ENCODE measurements around the gene SYNCRIP.
"Not testable (repeated sequence)": the region's sequence is repeated elsewhere in the genome, so short reads cannot be mapped to it uniquely, and the experiment has no call there.

The SYNCRIP gene

GRCh38 chr6:85642774-85643536 is at the start of gene SYNCRIP:
Gene SYNCRIP (minus strand): TSS chr6:85642886. CDS start chr6:85641439, 1,447 bp downstream.
- H3K36me3 ChIP-seq (ENCODE audit: insufficient read depth, low read length): peaks cover 32% of the 10 kb centered on the region
- H3K9me3 ChIP-seq (ENCODE audit: low read length): no peaks in the 10 kb centered on the region
- no peak within 1 kb of the TSS for H2AFZ ChIP-seq (ENCODE audit: low read depth, low read length)
- peaks cover 22% of the 10 kb centered on the region for H3K4me1 ChIP-seq (ENCODE audit: insufficient read depth, low read length)
- no peaks in the 10 kb centered on the region for H3K27me3 ChIP-seq (ENCODE audit: insufficient read depth, low read length)
- peak within 1 kb of the TSS; percentile 94 for H3K4me3 ChIP-seq (ENCODE audit: low read length)

- no peaks in the 10 kb centered on the region for H3K4me1 ChIP-seq (ENCODE audit: insufficient read depth, low read length)
- H3K36me3 ChIP-seq (ENCODE audit: insufficient read depth, low read length): no peaks in the 10 kb centered on the region
- no peaks in the 10 kb centered on the region for H3K9me3 ChIP-seq (ENCODE audit: low read length)
- no peak overlapping the region for H3K4me3 ChIP-seq (ENCODE audit: low read length)
- no peak overlapping the region for H2AFZ ChIP-seq (ENCODE audit: low read depth, low read length)
- H3K27me3 ChIP-seq (ENCODE audit: insufficient read depth, low read length): no peaks in the 10 kb centered on the region
Measured at GRCh38 chr6:85691478-85691877, 48.8 kb upstream of the SYNCRIP start.

GRCh38 chr6:85690071-85690470 is 47.4 kb upstream of the SYNCRIP start:
- H3K4me3 ChIP-seq (ENCODE audit: low read length): no peak overlapping the region
- no peak overlapping the region for H2AFZ ChIP-seq (ENCODE audit: low read depth, low read length)
- H3K27me3 ChIP-seq (ENCODE audit: insufficient read depth, low read length): no peaks in the 10 kb centered on the region
- no peaks in the 10 kb centered on the region for H3K36me3 ChIP-seq (ENCODE audit: insufficient read depth, low read length)
- no peaks in the 10 kb centered on the region for H3K4me1 ChIP-seq (ENCODE audit: insufficient read depth, low read length)
- no peaks in the 10 kb centered on the region for H3K9me3 ChIP-seq (ENCODE audit: low read length)

- Histone ChIP-seq H3K4me1 (ENCODE audit: insufficient read depth, low read length) (no peaks in the 10 kb centered on the region), H3K27me3 (ENCODE audit: insufficient read depth, low read length) (no peaks in the 10 kb centered on the region), H3K4me3 (ENCODE audit: low read length) (no peak overlapping the region), H2AFZ (ENCODE audit: low read depth, low read length) (no peak overlapping the region), H3K9me3 (ENCODE audit: low read length) (no peaks in the 10 kb centered on the region), H3K36me3 (ENCODE audit: insufficient read depth, low read length) (no peaks in the 10 kb centered on the region)
Measured at GRCh38 chr6:85685713-85686112, 43.0 kb upstream of the SYNCRIP start.

- Histone ChIP-seq H2AFZ (ENCODE audit: low read depth, low read length) (no peak overlapping the region), H3K27me3 (ENCODE audit: insufficient read depth, low read length) (no peaks in the 10 kb centered on the region), H3K9me3 (ENCODE audit: low read length) (no peaks in the 10 kb centered on the region), H3K4me3 (ENCODE audit: low read length) (no peak overlapping the region), H3K4me1 (ENCODE audit: insufficient read depth, low read length) (peaks cover 2% of the 10 kb centered on the region), H3K36me3 (ENCODE audit: insufficient read depth, low read length) (no peaks in the 10 kb centered on the region)
Measured at GRCh38 chr6:85684809-85685171, 42.1 kb upstream of the SYNCRIP start.

GRCh38 chr6:85684133-85684808 is 41.6 kb upstream of the SYNCRIP start:
- H2AFZ ChIP-seq (ENCODE audit: low read depth, low read length): no peak overlapping the region
- H3K4me3 ChIP-seq (ENCODE audit: low read length): no peak overlapping the region
- H3K4me1 ChIP-seq (ENCODE audit: insufficient read depth, low read length): peaks cover 7% of the 10 kb centered on the region
- no peaks in the 10 kb centered on the region for H3K36me3 ChIP-seq (ENCODE audit: insufficient read depth, low read length)
- no peaks in the 10 kb centered on the region for H3K27me3 ChIP-seq (ENCODE audit: insufficient read depth, low read length)
- H3K9me3 ChIP-seq (ENCODE audit: low read length): no peaks in the 10 kb centered on the region

GRCh38 chr6:85681899-85682298 is 39.2 kb upstream of the SYNCRIP start:
- not testable (repeated sequence) for H3K27me3 ChIP-seq (ENCODE audit: insufficient read depth, low read length); H3K4me3 ChIP-seq (ENCODE audit: low read length); H3K4me1 ChIP-seq (ENCODE audit: insufficient read depth, low read length); H2AFZ ChIP-seq (ENCODE audit: low read depth, low read length); H3K36me3 ChIP-seq (ENCODE audit: insufficient read depth, low read length); H3K9me3 ChIP-seq (ENCODE audit: low read length)

- peaks cover 21% of the 10 kb centered on the region for H3K4me1 ChIP-seq (ENCODE audit: insufficient read depth, low read length)
- no peak overlapping the region for H2AFZ ChIP-seq (ENCODE audit: low read depth, low read length)
- H3K9me3 ChIP-seq (ENCODE audit: low read length): no peaks in the 10 kb centered on the region
- peaks cover 13% of the 10 kb centered on the region for H3K36me3 ChIP-seq (ENCODE audit: insufficient read depth, low read length)
- H3K4me3 ChIP-seq (ENCODE audit: low read length): peak overlapping the region; percentile 85
- no peaks in the 10 kb centered on the region for H3K27me3 ChIP-seq (ENCODE audit: insufficient read depth, low read length)
Measured at GRCh38 chr6:85680388-85680787, 37.7 kb upstream of the SYNCRIP start.

GRCh38 chr6:85679445-85680123 is 36.9 kb upstream of the SYNCRIP start:
- Histone ChIP-seq H3K4me1 (ENCODE audit: insufficient read depth, low read length) (peaks cover 23% of the 10 kb centered on the region), H3K27me3 (ENCODE audit: insufficient read depth, low read length) (no peaks in the 10 kb centered on the region), H3K4me3 (ENCODE audit: low read length) (peak overlapping the region; percentile 85), H2AFZ (ENCODE audit: low read depth, low read length) (peak overlapping the region; percentile 92), H3K36me3 (ENCODE audit: insufficient read depth, low read length) (peaks cover 18% of the 10 kb centered on the region), H3K9me3 (ENCODE audit: low read length) (no peaks in the 10 kb centered on the region)

- Histone ChIP-seq H2AFZ (ENCODE audit: low read depth, low read length) (peak overlapping the region; percentile 92), H3K4me1 (ENCODE audit: insufficient read depth, low read length) (peaks cover 23% of the 10 kb centered on the region), H3K36me3 (ENCODE audit: insufficient read depth, low read length) (peaks cover 18% of the 10 kb centered on the region), H3K27me3 (ENCODE audit: insufficient read depth, low read length) (no peaks in the 10 kb centered on the region), H3K9me3 (ENCODE audit: low read length) (no peaks in the 10 kb centered on the region), H3K4me3 (ENCODE audit: low read length) (peak overlapping the region; percentile 85)
Measured at GRCh38 chr6:85678602-85679444, 36.1 kb upstream of the SYNCRIP start.

GRCh38 chr6:85678026-85678601 is 35.4 kb upstream of the SYNCRIP start:
- peaks cover 18% of the 10 kb centered on the region for H3K36me3 ChIP-seq (ENCODE audit: insufficient read depth, low read length)
- no peaks in the 10 kb centered on the region for H3K27me3 ChIP-seq (ENCODE audit: insufficient read depth, low read length)
- H3K9me3 ChIP-seq (ENCODE audit: low read length): no peaks in the 10 kb centered on the region
- H2AFZ ChIP-seq (ENCODE audit: low read depth, low read length): no peak overlapping the region
- H3K4me1 ChIP-seq (ENCODE audit: insufficient read depth, low read length): peaks cover 23% of the 10 kb centered on the region
- peak overlapping the region; percentile 85 for H3K4me3 ChIP-seq (ENCODE audit: low read length)

- peaks cover 23% of the 10 kb centered on the region for H3K4me1 ChIP-seq (ENCODE audit: insufficient read depth, low read length)
- peaks cover 18% of the 10 kb centered on the region for H3K36me3 ChIP-seq (ENCODE audit: insufficient read depth, low read length)
- H3K27me3 ChIP-seq (ENCODE audit: insufficient read depth, low read length): no peaks in the 10 kb centered on the region
- no peak overlapping the region for H2AFZ ChIP-seq (ENCODE audit: low read depth, low read length)
- peak overlapping the region; percentile 85 for H3K4me3 ChIP-seq (ENCODE audit: low read length)
- H3K9me3 ChIP-seq (ENCODE audit: low read length): no peaks in the 10 kb centered on the region
Measured at GRCh38 chr6:85677234-85677956, 34.7 kb upstream of the SYNCRIP start.

All from neuron (in vitro differentiated cells).